ENCODE results near the gene IGF2R. TPM values are rescaled to one million over a fixed set of nuclear protein-coding genes. Genes with fewer than 3 reads are reported as not detected.

The IGF2R gene
- total and polyA plus RNA-seq, 4 experiments from 2014 or later, result 4.5 to 79.2 (median 48.1) TPM

- H3K27ac Mint-ChIP-seq, result peak overlapping the region in 3 of 7 donors; percentile 7 to 42 (median 36)
- H3K4me3 Mint-ChIP-seq, result no peak overlapping the region
- no peak overlapping the region for H3K4me3 ChIP-seq (ENCODE audit: low read length in 2 of 2)
- H3K36me3 ChIP-seq (ENCODE audit: insufficient read depth, low read length), result peaks cover 66% of the 10 kb centered on the region
- peaks cover 20 to 41% (median 29%) of the 10 kb centered on the region in 4 donors for H3K4me1 Mint-ChIP-seq
- H3K4me1 ChIP-seq (ENCODE audit: insufficient read depth, low read length), result peaks cover 18% of the 10 kb centered on the region
- H3K27me3 Mint-ChIP-seq, result no peaks in the 10 kb centered on the region
- ChIA-PET CTCF (ENCODE audit: partially characterized antibody) (interaction anchor here (1.3 to 2.1 kb wide), 3 partner anchors 9 to 462 kb away, joined by 3 to 8 read pairs (median 3); no protein-coding TSS in a partner anchor), POLR2A (ENCODE audit: partially characterized antibody) (no interaction called here)
- H3K36me3 Mint-ChIP-seq, result peaks cover 81 to 93% of the 10 kb centered on the region in 2 donors
- H3K9me3 Mint-ChIP-seq, result peaks cover 0 to 3% (median 0%) of the 10 kb centered on the region in 8 donors
- H3K27me3 ChIP-seq (ENCODE audit: insufficient read depth, low read length), result no peaks in the 10 kb centered on the region
- H3K9me3 ChIP-seq (ENCODE audit: control insufficient read depth in 1 of 2, low read length in 2 of 2), result no peaks in the 10 kb centered on the region
- intact Hi-C loops (cut with micrococcal nuclease), result no loop called here
- no peak overlapping the region for H3K27ac ChIP-seq (ENCODE audit: low read depth, low read length)
- DNase-seq, result no peak
Measured at GRCh38 chr6:160071805-160072690, 103.2 kb downstream of the IGF2R start.

- intact Hi-C loops (cut with micrococcal nuclease), result no loop called here
- Mint-ChIP-seq H3K27ac (peak overlapping the region in 1 of 7 donors; percentile 74), H3K4me1 (peaks cover 15 to 30% (median 19%) of the 10 kb centered on the region in 4 donors), H3K4me3 (no peak overlapping the region), H3K36me3 (peaks cover 78 to 93% of the 10 kb centered on the region in 2 donors), H3K9me3 (peaks cover 0 to 3% (median 0%) of the 10 kb centered on the region in 8 donors), H3K27me3 (no peaks in the 10 kb centered on the region)
- Histone ChIP-seq H3K36me3 (ENCODE audit: insufficient read depth, low read length) (peaks cover 67% of the 10 kb centered on the region), H3K27ac (ENCODE audit: low read depth, low read length) (no peak overlapping the region), H3K4me1 (ENCODE audit: insufficient read depth, low read length) (peaks cover 15% of the 10 kb centered on the region), H3K4me3 (ENCODE audit: low read length in 2 of 2) (no peak overlapping the region), H3K27me3 (ENCODE audit: insufficient read depth, low read length) (no peaks in the 10 kb centered on the region), H3K9me3 (ENCODE audit: control insufficient read depth in 1 of 2, low read length in 2 of 2) (no peaks in the 10 kb centered on the region)
- DNase-seq, result no peak
- ChIA-PET CTCF (ENCODE audit: partially characterized antibody) (interaction anchor here (2.1 kb wide), 1 partner anchor 10 kb away, joined by 8 read pairs; no protein-coding TSS in a partner anchor), POLR2A (ENCODE audit: partially characterized antibody) (no interaction called here)
Measured at GRCh38 chr6:160073272-160073671, 104.4 kb downstream of the IGF2R start.

GRCh38 chr6:160076009-160076408 lies 107.1 kb downstream of the IGF2R start:
- peaks cover 0 to 3% (median 0%) of the 10 kb centered on the region in 8 donors for H3K9me3 Mint-ChIP-seq
- no peak overlapping the region for H3K4me3 ChIP-seq (ENCODE audit: low read length in 2 of 2)
- POLR2A ChIA-PET (ENCODE audit: partially characterized antibody), result no interaction called here
- intact Hi-C loops (cut with micrococcal nuclease), result no loop called here
- H3K27me3 Mint-ChIP-seq, result no peaks in the 10 kb centered on the region
- no peak overlapping the region for H3K4me3 Mint-ChIP-seq
- H3K27me3 ChIP-seq (ENCODE audit: insufficient read depth, low read length), result no peaks in the 10 kb centered on the region
- CTCF ChIA-PET (ENCODE audit: partially characterized antibody), result interaction anchor here (0.9 to 1.3 kb wide), 3 partner anchors 21 to 443 kb away, joined by 3 read pairs; no protein-coding TSS in a partner anchor
- H3K36me3 ChIP-seq (ENCODE audit: insufficient read depth, low read length), result peaks cover 69% of the 10 kb centered on the region
- no peak overlapping the region for H3K27ac ChIP-seq (ENCODE audit: low read depth, low read length)
- no peaks in the 10 kb centered on the region for H3K9me3 ChIP-seq (ENCODE audit: control insufficient read depth in 1 of 2, low read length in 2 of 2)
- no peaks in the 10 kb centered on the region for H3K4me1 ChIP-seq (ENCODE audit: insufficient read depth, low read length)
- H3K27ac Mint-ChIP-seq, result peak overlapping the region in 1 of 7 donors; percentile 61
- H3K36me3 Mint-ChIP-seq, result peaks cover 75 to 85% of the 10 kb centered on the region in 2 donors
- DNase-seq, result no peak
- peaks cover 0 to 6% (median 0%) of the 10 kb centered on the region in 4 donors for H3K4me1 Mint-ChIP-seq

GRCh38 chr6:160077024-160077423 lies 108.1 kb downstream of the IGF2R start:
- ChIA-PET POLR2A (ENCODE audit: partially characterized antibody) (no interaction called here), CTCF (ENCODE audit: partially characterized antibody) (interaction anchor here (0.7 to 1.3 kb wide), 3 partner anchors 22 to 379 kb away, joined by 3 read pairs; no protein-coding TSS in a partner anchor)
- no peak for DNase-seq
- Histone ChIP-seq H3K9me3 (ENCODE audit: control insufficient read depth in 1 of 2, low read length in 2 of 2) (no peaks in the 10 kb centered on the region), H3K27ac (ENCODE audit: low read depth, low read length) (no peak overlapping the region), H3K36me3 (ENCODE audit: insufficient read depth, low read length) (peaks cover 59% of the 10 kb centered on the region), H3K27me3 (ENCODE audit: insufficient read depth, low read length) (no peaks in the 10 kb centered on the region), H3K4me3 (ENCODE audit: low read length in 2 of 2) (no peak overlapping the region), H3K4me1 (ENCODE audit: insufficient read depth, low read length) (no peaks in the 10 kb centered on the region)
- Mint-ChIP-seq H3K27me3 (no peaks in the 10 kb centered on the region), H3K36me3 (peaks cover 74 to 85% of the 10 kb centered on the region in 2 donors), H3K4me3 (no peak overlapping the region), H3K9me3 (no peaks in the 10 kb centered on the region), H3K4me1 (no peaks in the 10 kb centered on the region), H3K27ac (peak overlapping the region in 3 of 7 donors; percentile 13 to 72 (median 47))
- intact Hi-C loops (cut with micrococcal nuclease), result no loop called here

GRCh38 chr6:160077526-160077925 lies 108.6 kb downstream of the IGF2R start:
- Mint-ChIP-seq H3K4me3 (no peak overlapping the region), H3K9me3 (no peaks in the 10 kb centered on the region), H3K27me3 (no peaks in the 10 kb centered on the region), H3K27ac (no peak overlapping the region), H3K36me3 (peaks cover 71 to 83% of the 10 kb centered on the region in 2 donors), H3K4me1 (no peaks in the 10 kb centered on the region)
- POLR2A ChIA-PET (ENCODE audit: partially characterized antibody), result no interaction called here
- Histone ChIP-seq H3K4me3 (ENCODE audit: low read length in 2 of 2) (no peak overlapping the region), H3K4me1 (ENCODE audit: insufficient read depth, low read length) (no peaks in the 10 kb centered on the region), H3K27ac (ENCODE audit: low read depth, low read length) (no peak overlapping the region), H3K9me3 (ENCODE audit: control insufficient read depth in 1 of 2, low read length in 2 of 2) (no peaks in the 10 kb centered on the region), H3K27me3 (ENCODE audit: insufficient read depth, low read length) (no peaks in the 10 kb centered on the region), H3K36me3 (ENCODE audit: insufficient read depth, low read length) (peaks cover 56% of the 10 kb centered on the region)
- intact Hi-C loops (cut with micrococcal nuclease), result no loop called here
- DNase-seq, result no peak
- CTCF ChIA-PET (ENCODE audit: partially characterized antibody), result interaction anchor here (0.7 to 1.2 kb wide), 2 partner anchors 9 to 104 kb away, joined by 3 read pairs; no protein-coding TSS in a partner anchor

- CTCF ChIA-PET (ENCODE audit: partially characterized antibody), result no interaction called here
- H3K36me3 ChIP-seq (ENCODE audit: insufficient read depth, low read length), result peaks cover 48% of the 10 kb centered on the region
- H3K27ac Mint-ChIP-seq, result peak overlapping the region in 1 of 7 donors; percentile 35
Measured at GRCh38 chr6:160078883-160079685, 110.2 kb downstream of the IGF2R start.

GRCh38 chr6:160079686-160080043 lies 110.8 kb downstream of the IGF2R start:
- peaks cover 64 to 82% of the 10 kb centered on the region in 2 donors for H3K36me3 Mint-ChIP-seq
- intact Hi-C loops (cut with micrococcal nuclease), result no loop called here
- Histone ChIP-seq H3K4me1 (ENCODE audit: insufficient read depth, low read length) (no peaks in the 10 kb centered on the region), H3K4me3 (ENCODE audit: low read length in 2 of 2) (no peak overlapping the region), H3K9me3 (ENCODE audit: control insufficient read depth in 1 of 2, low read length in 2 of 2) (no peaks in the 10 kb centered on the region), H3K27ac (ENCODE audit: low read depth, low read length) (no peak overlapping the region), H3K36me3 (ENCODE audit: insufficient read depth, low read length) (peaks cover 48% of the 10 kb centered on the region), H3K27me3 (ENCODE audit: insufficient read depth, low read length) (no peaks in the 10 kb centered on the region)
- no peak overlapping the region for H3K27ac Mint-ChIP-seq
- CTCF ChIA-PET (ENCODE audit: partially characterized antibody), result no interaction called here
- no peak overlapping the region for H3K4me3 Mint-ChIP-seq
- H3K4me1 Mint-ChIP-seq, result peaks cover 0 to 3% (median 1%) of the 10 kb centered on the region in 4 donors
- POLR2A ChIA-PET (ENCODE audit: partially characterized antibody), result no interaction called here
- no peaks in the 10 kb centered on the region for H3K9me3 Mint-ChIP-seq
- no peak for DNase-seq
- H3K27me3 Mint-ChIP-seq, result no peaks in the 10 kb centered on the region

More at GRCh38 chr6:160078883-160079685, 110.2 kb downstream of the IGF2R start:
- Mint-ChIP-seq H3K27me3 (no peaks in the 10 kb centered on the region), H3K4me3 (no peak overlapping the region), H3K9me3 (no peaks in the 10 kb centered on the region), H3K36me3 (peaks cover 65 to 83% of the 10 kb centered on the region in 2 donors), H3K4me1 (peaks cover 0 to under 1% (median under 1%) of the 10 kb centered on the region in 4 donors)
- H3K4me1 ChIP-seq (ENCODE audit: insufficient read depth, low read length), result no peaks in the 10 kb centered on the region
- DNase-seq, result no peak
- no peaks in the 10 kb centered on the region for H3K27me3 ChIP-seq (ENCODE audit: insufficient read depth, low read length)
- no peaks in the 10 kb centered on the region for H3K9me3 ChIP-seq (ENCODE audit: control insufficient read depth in 1 of 2, low read length in 2 of 2)
- intact Hi-C loops (cut with micrococcal nuclease), result no loop called here
- no peak overlapping the region for H3K27ac ChIP-seq (ENCODE audit: low read depth, low read length)
- H3K4me3 ChIP-seq (ENCODE audit: low read length in 2 of 2), result no peak overlapping the region
- POLR2A ChIA-PET (ENCODE audit: partially characterized antibody), result no interaction called here

Data from CD4-positive, alpha-beta memory T cell (primary cell).